Measurements from ENCODE around the gene S100A12.

- no peak for TF ChIP-seq CTCF (IDR thresholded peaks at IDR 0.05; ENCODE audit: poor library complexity)
- TF ChIP-seq EZH2phosphoT487 (IDR thresholded peaks at IDR 0.05; ENCODE audit: low read depth, severe bottlenecking, unreplicated experiment): no peak
Measured at GRCh38 chr1:153324912-153325311, 50.5 kb downstream of the S100A12 start.

Data from hepatocyte (in vitro differentiated cells).